Measurements from ENCODE around the gene SIK2.

DNA sequence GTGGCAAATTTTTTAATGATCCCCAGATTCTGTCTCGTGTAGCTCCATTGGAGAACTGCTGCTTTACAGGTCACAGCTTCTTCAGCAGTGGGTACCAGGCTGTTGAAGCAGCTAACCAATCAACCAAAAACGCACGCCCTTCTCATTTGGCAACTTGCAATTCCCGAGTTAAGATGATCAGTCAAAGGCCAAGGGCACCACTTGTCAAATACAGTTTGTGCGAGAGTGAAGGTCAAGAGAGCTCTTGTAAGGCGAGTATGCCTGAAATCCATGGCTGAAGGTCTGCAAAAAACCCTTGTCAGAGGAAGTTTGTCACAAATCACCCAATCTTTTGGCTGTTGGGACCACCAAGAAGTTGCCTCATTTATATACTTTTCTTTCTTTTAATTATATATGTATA lies 176.9 kb downstream of the SIK2 start:
- TF ChIP-seq, protein P1, sequence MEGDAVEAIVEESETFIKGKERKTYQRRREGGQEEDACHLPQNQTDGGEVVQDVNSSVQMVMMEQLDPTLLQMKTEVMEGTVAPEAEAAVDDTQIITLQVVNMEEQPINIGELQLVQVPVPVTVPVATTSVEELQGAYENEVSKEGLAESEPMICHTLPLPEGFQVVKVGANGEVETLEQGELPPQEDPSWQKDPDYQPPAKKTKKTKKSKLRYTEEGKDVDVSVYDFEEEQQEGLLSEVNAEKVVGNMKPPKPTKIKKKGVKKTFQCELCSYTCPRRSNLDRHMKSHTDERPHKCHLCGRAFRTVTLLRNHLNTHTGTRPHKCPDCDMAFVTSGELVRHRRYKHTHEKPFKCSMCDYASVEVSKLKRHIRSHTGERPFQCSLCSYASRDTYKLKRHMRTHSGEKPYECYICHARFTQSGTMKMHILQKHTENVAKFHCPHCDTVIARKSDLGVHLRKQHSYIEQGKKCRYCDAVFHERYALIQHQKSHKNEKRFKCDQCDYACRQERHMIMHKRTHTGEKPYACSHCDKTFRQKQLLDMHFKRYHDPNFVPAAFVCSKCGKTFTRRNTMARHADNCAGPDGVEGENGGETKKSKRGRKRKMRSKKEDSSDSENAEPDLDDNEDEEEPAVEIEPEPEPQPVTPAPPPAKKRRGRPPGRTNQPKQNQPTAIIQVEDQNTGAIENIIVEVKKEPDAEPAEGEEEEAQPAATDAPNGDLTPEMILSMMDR (IDR thresholded peaks at IDR 0.05): no peak
- no peak for TF ChIP-seq POLR2A (IDR thresholded peaks at IDR 0.05)
